ENCODE data around the gene FGF18. TPM values are rescaled to one million over a fixed set of nuclear protein-coding genes. Genes with fewer than 3 reads are reported as not detected.

The FGF18 gene
- total and polyA plus RNA-seq, 9 of the 15 experiments (the other 6 are each of a cell fraction or from before 2014, with no cell fraction given) = 0.05 to 0.18 (median 0.11) TPM; not detected in 6

DNA sequence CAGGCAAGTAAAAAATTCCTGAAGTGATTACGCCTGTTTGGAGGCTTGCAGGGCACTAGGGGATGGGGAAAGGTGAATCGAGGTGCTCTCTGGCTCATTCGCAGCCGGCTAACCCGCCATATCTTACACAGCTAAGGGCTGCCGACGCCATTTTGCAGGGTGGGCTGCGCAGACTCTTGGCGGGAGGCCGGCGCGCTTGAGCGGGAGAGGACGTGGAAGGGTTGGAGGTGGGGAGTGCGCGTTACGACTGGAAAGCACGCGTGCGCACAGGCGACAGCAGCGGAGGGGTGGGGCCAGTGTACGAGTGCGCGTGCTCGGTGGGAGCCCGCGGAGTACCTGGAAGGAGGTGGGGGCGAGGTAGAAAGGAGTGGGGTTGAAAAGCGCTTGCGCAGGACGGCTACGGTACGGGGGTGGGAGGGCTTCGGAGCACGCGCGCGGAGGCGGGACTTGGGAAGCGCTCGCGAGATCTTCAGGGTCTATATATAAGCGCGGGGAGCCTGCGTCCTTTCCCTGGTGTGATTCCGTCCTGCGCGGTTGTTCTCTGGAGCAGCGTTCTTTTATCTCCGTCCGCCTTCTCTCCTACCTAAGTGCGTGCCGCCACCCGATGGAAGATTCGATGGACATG, 32.0 kb upstream of the FGF18 start, which contains the start of gene NPM1 (continued):
- peak; percentile 20; the same call in 1 of the 2 replicates for TF ChIP-seq ZNF24 (IDR thresholded peaks at IDR 0.05)
- TF ChIP-seq ZNF695 (CRISPR knock-in tag; IDR thresholded peaks at IDR 0.05) = no peak
- TF ChIP-seq, protein P1, sequence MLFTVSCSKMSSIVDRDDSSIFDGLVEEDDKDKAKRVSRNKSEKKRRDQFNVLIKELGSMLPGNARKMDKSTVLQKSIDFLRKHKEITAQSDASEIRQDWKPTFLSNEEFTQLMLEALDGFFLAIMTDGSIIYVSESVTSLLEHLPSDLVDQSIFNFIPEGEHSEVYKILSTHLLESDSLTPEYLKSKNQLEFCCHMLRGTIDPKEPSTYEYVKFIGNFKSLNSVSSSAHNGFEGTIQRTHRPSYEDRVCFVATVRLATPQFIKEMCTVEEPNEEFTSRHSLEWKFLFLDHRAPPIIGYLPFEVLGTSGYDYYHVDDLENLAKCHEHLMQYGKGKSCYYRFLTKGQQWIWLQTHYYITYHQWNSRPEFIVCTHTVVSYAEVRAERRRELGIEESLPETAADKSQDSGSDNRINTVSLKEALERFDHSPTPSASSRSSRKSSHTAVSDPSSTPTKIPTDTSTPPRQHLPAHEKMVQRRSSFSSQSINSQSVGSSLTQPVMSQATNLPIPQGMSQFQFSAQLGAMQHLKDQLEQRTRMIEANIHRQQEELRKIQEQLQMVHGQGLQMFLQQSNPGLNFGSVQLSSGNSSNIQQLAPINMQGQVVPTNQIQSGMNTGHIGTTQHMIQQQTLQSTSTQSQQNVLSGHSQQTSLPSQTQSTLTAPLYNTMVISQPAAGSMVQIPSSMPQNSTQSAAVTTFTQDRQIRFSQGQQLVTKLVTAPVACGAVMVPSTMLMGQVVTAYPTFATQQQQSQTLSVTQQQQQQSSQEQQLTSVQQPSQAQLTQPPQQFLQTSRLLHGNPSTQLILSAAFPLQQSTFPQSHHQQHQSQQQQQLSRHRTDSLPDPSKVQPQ (CRISPR knock-in tag; IDR thresholded peaks at IDR 0.05; ENCODE audit: borderline replicate concordance) = no peak
- 0 out of 2 replicates have a peak, but pooled peaks have one; percentile 54 for TF ChIP-seq ZNF589 (CRISPR knock-in tag; IDR thresholded peaks at IDR 0.05; ENCODE audit: low read depth)
- TF ChIP-seq CREM (IDR thresholded peaks at IDR 0.05; ENCODE audit: low read depth) = peak; percentile 87
- TF ChIP-seq, protein P2, sequence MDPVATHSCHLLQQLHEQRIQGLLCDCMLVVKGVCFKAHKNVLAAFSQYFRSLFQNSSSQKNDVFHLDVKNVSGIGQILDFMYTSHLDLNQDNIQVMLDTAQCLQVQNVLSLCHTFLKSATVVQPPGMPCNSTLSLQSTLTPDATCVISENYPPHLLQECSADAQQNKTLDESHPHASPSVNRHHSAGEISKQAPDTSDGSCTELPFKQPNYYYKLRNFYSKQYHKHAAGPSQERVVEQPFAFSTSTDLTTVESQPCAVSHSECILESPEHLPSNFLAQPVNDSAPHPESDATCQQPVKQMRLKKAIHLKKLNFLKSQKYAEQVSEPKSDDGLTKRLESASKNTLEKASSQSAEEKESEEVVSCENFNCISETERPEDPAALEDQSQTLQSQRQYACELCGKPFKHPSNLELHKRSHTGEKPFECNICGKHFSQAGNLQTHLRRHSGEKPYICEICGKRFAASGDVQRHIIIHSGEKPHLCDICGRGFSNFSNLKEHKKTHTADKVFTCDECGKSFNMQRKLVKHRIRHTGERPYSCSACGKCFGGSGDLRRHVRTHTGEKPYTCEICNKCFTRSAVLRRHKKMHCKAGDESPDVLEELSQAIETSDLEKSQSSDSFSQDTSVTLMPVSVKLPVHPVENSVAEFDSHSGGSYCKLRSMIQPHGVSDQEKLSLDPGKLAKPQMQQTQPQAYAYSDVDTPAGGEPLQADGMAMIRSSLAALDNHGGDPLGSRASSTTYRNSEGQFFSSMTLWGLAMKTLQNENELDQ (CRISPR knock-in tag; IDR thresholded peaks at IDR 0.05; ENCODE audit: borderline replicate concordance) = 0 out of 2 replicates have a peak, but pooled peaks have one; percentile 15
- no peak for TF ChIP-seq ZNF507 (tag; conservative IDR thresholded peaks at IDR 0.05)
- no peak; the same call in 1 of the 2 replicates for TF ChIP-seq CEBPG (CRISPR knock-in tag; IDR thresholded peaks at IDR 0.05)
- TF ChIP-seq CEBPG (tag; conservative IDR thresholded peaks at IDR 0.05 in 1 of 2, IDR thresholded peaks at IDR 0.05 in 1 of 2) = no peak
- no peak for TF ChIP-seq HOXB6 (CRISPR knock-in tag; IDR thresholded peaks at IDR 0.05; ENCODE audit: borderline replicate concordance)
- TF ChIP-seq FOXJ2 (tag; IDR thresholded peaks at IDR 0.05) = no peak
- TF ChIP-seq ELF1 (tag; IDR thresholded peaks at IDR 0.05) = no peak
- TF ChIP-seq, protein P3, sequence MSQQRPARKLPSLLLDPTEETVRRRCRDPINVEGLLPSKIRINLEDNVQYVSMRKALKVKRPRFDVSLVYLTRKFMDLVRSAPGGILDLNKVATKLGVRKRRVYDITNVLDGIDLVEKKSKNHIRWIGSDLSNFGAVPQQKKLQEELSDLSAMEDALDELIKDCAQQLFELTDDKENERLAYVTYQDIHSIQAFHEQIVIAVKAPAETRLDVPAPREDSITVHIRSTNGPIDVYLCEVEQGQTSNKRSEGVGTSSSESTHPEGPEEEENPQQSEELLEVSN (IDR thresholded peaks at IDR 0.05; ENCODE audit: borderline replicate concordance in 1 of 2, extremely low read depth in 1 of 2, insufficient read depth in 1 of 2, insufficient read length in 1 of 2, low read depth in 1 of 2, low read length in 1 of 2, poor library complexity in 1 of 2, severe bottlenecking in 1 of 2) = peak; percentile 88 to 95
- no peak for TF ChIP-seq GATAD2B (IDR thresholded peaks at IDR 0.05; ENCODE audit: borderline replicate concordance)
- TF ChIP-seq ZNF584 (CRISPR knock-in tag; IDR thresholded peaks at IDR 0.05; ENCODE audit: low read depth) = no peak
- no peak; a peak in 1 of 4 replicates for TF ChIP-seq CSDE1 (IDR thresholded peaks at IDR 0.05)
- TF ChIP-seq PHTF2 (CRISPR knock-in tag; IDR thresholded peaks at IDR 0.05) = no peak
- TF ChIP-seq, protein P4, sequence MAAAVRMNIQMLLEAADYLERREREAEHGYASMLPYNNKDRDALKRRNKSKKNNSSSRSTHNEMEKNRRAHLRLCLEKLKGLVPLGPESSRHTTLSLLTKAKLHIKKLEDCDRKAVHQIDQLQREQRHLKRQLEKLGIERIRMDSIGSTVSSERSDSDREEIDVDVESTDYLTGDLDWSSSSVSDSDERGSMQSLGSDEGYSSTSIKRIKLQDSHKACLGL (CRISPR knock-in tag; IDR thresholded peaks at IDR 0.05; ENCODE audit: borderline replicate concordance, poor library complexity, severe bottlenecking) = no peak
- TF ChIP-seq JUN (IDR thresholded peaks at IDR 0.05; ENCODE audit: borderline replicate concordance, low read depth, low read length) = peak; percentile 9; the same call in 1 of the 2 replicates
- peak; percentile 51; the same call in 1 of the 2 replicates for TF ChIP-seq JUN (CRISPR knock-in tag; IDR thresholded peaks at IDR 0.05; ENCODE audit: borderline replicate concordance)
- TF ChIP-seq MTA3 (IDR thresholded peaks at IDR 0.05; ENCODE audit: borderline replicate concordance) = peak; percentile 97
